SHP77 treated with DMSO at 0.1 percent for 48 hours (cell line): ENCODE measurements around the gene ABCD3.
"Not testable (repeated sequence)": the region's sequence is repeated elsewhere in the genome, so short reads cannot be mapped to it uniquely, and the experiment has no call there.

ENCODE experiments used
- DNase-seq: peaks from one replicate; lab custom pipeline; 2025; lab: John Stamatoyannopoulos, UW

ABCD3 gene

GRCh38 chr1:94550800-94551241 is 132.6 kb downstream of the ABCD3 start:
- DNase-seq = peak; percentile 67

GRCh38 chr1:94551449-94551848 is 133.3 kb downstream of the ABCD3 start:
- DNase-seq = peak; percentile 86

- DNase-seq = peak; percentile 57
These were observed 133.9 kb downstream of the ABCD3 start for GRCh38 chr1:94552071-94552586.

- DNase-seq = no peak
These were observed 135.1 kb downstream of the ABCD3 start for GRCh38 chr1:94553323-94553730.

- no peak for DNase-seq
These were observed 135.7 kb downstream of the ABCD3 start for GRCh38 chr1:94553931-94554330.

- DNase-seq = no peak
These were observed 136.4 kb downstream of the ABCD3 start for GRCh38 chr1:94554580-94554979.

- no peak for DNase-seq
These were observed 136.9 kb downstream of the ABCD3 start for GRCh38 chr1:94555091-94555490.

- no peak for DNase-seq
These were observed 141.7 kb downstream of the ABCD3 start for GRCh38 chr1:94559921-94560320.

- no peak for DNase-seq
These were observed 142.1 kb downstream of the ABCD3 start for GRCh38 chr1:94560333-94560732.

- no peak for DNase-seq
These were observed 144.5 kb downstream of the ABCD3 start for GRCh38 chr1:94562519-94563260.

- DNase-seq = no peak
These were observed 147.7 kb downstream of the ABCD3 start for GRCh38 chr1:94565901-94566300.

- DNase-seq = not testable (repeated sequence)
These were observed 148.2 kb downstream of the ABCD3 start for GRCh38 chr1:94566436-94566835.

- not testable (repeated sequence) for DNase-seq
These were observed 149.9 kb downstream of the ABCD3 start for GRCh38 chr1:94567975-94568607.
